Fibroblast of gingiva (primary cell): ENCODE data around the gene POLA1.

ENCODE experiments used
- DNase-seq: peaks from one replicate; pipeline ENCODE4 v3.0.0-alpha.2; 2011; ENCODE audit warnings: low read depth

Gene POLA1

DNA sequence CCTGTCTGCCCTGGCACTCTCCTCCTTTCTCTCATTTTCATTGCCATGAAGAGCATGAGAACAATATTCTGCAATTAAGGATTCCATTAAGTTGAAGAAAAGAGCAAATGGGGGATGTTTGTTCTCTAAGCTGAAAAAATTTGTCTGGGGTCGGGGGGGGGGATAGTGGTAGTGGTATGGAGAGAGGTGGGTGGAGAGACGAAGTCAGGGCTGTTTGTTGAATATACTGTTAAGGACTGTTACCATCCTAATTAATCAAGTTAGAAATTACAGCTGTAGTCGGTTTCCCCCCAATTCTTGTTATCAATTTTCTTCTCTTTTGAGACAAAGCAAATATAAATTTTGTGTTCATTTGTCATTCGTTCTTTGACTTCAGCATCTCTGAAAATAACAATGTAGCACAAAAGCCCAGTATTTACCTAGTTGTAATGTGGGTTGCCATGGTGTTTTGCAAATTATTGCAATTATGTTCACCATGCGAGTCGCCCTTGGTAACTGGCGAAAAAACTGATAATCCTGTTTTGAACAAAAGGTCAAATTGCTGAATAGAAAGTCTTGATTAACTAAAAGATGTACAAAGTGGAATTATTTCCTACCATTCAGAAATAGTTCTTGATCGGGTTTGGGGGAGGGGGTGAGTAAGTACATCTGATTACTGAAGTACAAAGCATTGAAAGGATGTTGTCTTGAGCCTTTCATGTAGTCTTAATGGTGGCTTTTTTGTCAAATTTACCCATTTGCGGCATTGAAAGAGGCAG lies 183.0 kb downstream of the POLA1 start:
- DNase-seq, result no peak

GRCh38 chrX:24877288-24877664 lies 183.6 kb downstream of the POLA1 start:
- DNase-seq, result no peak

GRCh38 chrX:24877854-24878650 lies 184.3 kb downstream of the POLA1 start:
- DNase-seq, result no peak

DNA sequence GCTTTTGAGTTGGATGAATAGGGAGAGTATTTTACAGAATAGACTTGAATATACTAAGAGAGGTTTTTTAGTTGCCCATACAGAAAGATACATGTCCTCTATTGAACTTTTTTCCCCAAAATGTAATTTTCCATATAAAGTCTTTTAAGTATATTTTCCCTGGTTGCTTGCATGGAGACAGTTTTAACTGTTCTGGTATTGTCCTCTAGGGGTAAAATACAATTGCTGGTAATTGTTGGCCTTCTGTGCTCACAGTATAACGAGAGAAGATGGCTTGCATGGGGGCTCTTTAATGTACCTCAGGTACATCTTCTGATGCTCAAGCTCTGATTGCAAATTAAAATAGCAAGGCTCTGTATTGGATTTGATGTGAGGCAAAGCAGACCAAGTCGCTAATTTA lies 186.0 kb downstream of the POLA1 start:
- no peak for DNase-seq

- no peak for DNase-seq
These were observed 193.2 kb downstream of the POLA1 start for GRCh38 chrX:24886916-24887315.

DNA sequence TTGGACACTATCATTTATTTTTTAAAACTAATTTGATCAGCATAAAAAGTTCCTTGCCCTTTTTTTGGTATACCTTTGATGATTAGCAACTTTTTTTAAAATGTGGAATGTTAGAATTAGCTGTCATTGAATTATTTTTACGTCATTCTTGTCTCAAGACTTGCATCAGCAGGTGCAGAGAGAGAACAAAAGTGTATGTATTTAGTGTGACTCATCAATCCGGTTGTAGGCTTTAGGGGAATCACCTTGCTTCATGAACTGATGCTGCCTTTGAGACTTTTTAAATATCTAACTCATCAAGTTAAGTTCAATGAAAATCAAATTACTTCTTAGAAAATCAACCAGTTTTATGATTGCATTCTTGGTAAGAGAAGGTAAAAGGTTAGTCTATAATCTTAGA lies 197.0 kb downstream of the POLA1 start:
- DNase-seq, result no peak

DNA sequence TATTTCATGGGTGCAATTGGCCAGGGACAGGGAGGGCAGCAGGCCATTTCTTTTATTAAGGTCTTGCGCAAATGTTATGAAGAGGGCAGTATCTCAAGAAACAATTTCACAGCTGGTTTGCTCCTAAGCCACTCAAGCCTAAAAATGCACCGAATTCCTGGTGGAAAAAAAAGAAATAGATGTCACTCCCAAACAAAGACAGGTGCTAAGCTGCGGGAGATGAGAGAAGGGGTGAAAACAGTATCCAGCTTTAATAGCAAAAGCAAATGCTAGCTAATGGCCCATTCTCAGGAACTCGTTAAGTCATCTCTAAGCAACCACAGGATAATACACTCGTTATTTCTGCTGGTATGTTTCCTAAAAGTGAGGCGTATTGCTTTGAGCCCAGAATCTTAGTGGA lies 205.7 kb downstream of the POLA1 start:
- DNase-seq, result peak; percentile 3

DNA sequence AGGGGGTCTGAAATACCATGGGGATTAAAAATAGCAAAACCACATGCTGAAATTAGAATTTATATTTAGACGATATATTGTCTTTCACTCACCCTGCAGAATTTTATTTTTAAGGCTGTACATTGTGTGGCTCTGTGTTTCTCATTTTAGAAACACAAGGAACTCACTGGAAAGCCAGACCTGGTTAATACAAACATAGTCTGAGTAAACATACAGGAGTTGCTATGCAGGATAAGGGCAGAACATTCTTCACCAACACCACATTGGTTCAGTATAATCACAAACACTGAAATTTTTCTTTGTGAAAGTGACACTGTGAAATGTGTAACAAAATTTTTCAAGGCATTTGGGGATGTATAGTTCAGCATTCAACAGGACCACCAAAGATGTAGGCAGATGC lies 206.5 kb downstream of the POLA1 start:
- DNase-seq, result no peak

DNA sequence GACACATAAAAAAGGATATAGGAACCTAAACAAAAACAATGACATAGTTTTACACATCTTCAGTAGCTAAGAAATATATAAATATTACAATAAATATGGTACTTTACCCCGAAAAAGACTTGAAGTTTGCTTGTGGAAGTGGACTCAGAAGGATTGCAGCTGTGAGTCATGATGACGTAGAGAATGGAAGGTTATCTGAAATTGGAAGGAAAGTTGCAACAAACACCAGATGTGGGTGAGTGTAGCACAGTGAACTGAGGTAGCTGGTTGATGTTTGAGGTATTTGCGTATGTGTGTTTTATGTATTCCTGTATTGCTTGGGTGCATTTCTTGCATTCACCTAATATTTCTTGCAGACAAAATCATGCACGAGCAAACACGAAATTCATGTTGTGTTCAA lies 209.1 kb downstream of the POLA1 start:
- DNase-seq, result peak; percentile 38

- no peak for DNase-seq
These were observed 225.0 kb downstream of the POLA1 start for GRCh38 chrX:24918715-24919114.

DNA sequence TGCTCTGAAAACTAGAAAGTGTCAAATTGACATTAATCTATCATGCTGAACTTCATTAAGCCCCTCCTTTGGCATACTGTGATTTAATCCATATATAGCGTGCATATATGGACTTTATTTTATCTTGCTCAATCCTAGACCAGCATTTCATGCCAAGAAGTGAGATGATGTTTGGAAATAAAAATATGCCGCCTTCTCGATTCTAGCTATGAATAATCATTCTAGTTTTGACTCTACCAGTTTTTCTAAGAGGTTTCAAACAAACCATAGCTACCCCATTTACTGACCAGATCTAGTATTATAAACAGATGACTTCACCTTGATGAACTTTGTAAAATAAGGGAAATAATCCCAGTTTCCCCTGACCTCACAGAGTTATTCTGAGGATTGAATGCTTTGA lies 227.1 kb downstream of the POLA1 start:
- no peak for DNase-seq

DNA sequence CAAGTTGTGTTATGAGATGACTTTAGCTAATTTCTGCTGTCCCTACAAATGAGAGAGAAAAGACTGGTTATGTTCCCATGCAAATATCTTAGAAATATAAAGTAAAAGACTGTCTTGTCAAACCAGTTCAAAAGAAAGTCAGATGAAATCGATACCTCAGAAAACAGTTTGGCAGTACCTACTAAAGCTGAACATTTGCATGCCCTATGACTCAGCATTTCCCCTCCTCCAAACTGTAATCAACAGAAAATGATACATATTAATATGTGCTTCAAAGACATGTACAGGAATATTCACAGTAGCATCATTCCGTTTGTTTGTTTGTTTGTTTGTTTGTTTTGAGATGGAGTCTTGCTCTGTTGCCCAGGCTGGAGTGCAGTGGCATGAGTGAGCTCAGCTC lies 231.7 kb downstream of the POLA1 start:
- DNase-seq, result peak; percentile 48

- no peak for DNase-seq
These were observed 233.7 kb downstream of the POLA1 start for GRCh38 chrX:24927372-24927771.

- DNase-seq, result no peak
These were observed 234.4 kb downstream of the POLA1 start for GRCh38 chrX:24928114-24928513.

- no peak for DNase-seq
These were observed 240.6 kb downstream of the POLA1 start for GRCh38 chrX:24934279-24934678.

GRCh38 chrX:24945009-24945408 lies 251.3 kb downstream of the POLA1 start:
- DNase-seq, result no peak

GRCh38 chrX:24946369-24946768 lies 252.7 kb downstream of the POLA1 start:
- no peak for DNase-seq

DNA sequence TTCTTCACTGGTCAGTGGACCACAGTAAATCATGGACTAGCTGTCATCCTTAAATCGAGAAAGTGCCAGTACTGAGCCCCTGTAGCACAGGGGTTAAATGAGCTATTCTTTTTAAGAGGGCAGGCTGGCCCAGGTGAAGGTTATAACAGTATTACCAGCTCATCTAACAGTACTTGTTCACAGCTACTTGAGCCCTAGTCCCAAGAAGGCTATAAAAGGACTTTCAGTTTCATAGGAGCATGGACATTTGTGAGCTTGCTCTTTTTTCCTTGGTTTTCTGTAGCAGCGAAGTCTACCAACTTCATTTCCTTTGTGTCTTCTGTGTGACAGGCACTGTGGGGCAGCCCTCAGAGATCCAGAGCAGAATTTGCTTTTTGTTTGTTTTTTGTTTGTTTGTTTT lies 261.0 kb downstream of the POLA1 start:
- DNase-seq, result no peak

- no peak for DNase-seq
These were observed 261.7 kb downstream of the POLA1 start for GRCh38 chrX:24955372-24955930.

GRCh38 chrX:24956828-24957227 lies 263.1 kb downstream of the POLA1 start:
- DNase-seq, result peak; percentile 1

DNA sequence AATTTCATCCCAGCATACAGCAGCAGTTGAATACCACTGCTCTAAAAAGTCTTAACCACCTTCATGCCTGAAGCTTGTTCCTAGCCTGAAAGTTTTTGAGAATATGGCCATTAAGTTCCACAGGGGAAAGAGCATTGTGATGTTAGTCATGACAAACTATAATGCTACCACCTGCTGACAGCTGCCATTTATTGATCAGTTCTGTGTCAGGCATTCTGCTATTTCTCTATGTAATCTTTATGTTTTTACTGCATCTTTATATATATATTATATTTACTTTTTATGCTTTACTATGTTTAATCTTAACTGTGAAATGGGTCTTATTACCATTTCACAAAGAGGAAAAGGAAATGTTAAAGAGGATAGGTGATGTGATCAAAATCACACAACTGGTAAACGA lies 268.1 kb downstream of the POLA1 start:
- DNase-seq, result no peak

- no peak for DNase-seq
These were observed 270.1 kb downstream of the POLA1 start for GRCh38 chrX:24963823-24964222.

- no peak for DNase-seq
These were observed 271.7 kb downstream of the POLA1 start for GRCh38 chrX:24965372-24965771.
